Mesenchymal stem cell (in vitro differentiated cells and primary cell): ENCODE measurements around the gene FNTB.

Experiments
- DNase-seq: peaks from one replicate; pipeline ENCODE4 v3.0.0-alpha.2; 2013
- H2AFZ ChIP-seq: one replicate; pipeline ENCODE4 v1.6.1; 2013; ENCODE audit warnings: low read depth, mild to moderate bottlenecking, control low read depth, inconsistent platforms, low read length, moderate library complexity
- H2AK5ac ChIP-seq: 2 replicates; pipeline ENCODE4 v1.6.1; 2013; ENCODE audit warnings: low read length, moderate library complexity, mild to moderate bottlenecking, inconsistent platforms; ENCODE audit not compliant: severe bottlenecking
- H2BK120ac ChIP-seq: one replicate; pipeline ENCODE4 v1.6.1; 2013; ENCODE audit warnings: low read depth, mild to moderate bottlenecking, inconsistent platforms, low read length, moderate library complexity
- H2BK12ac ChIP-seq, 2 experiments: one replicate each; pipeline ENCODE4 v1.6.1; 2013; ENCODE audit warnings: inconsistent platforms in 2 of 2, low read length in 2 of 2, mild to moderate bottlenecking in 2 of 2, moderate library complexity in 2 of 2, control low read depth in 1 of 2
- H2BK15ac ChIP-seq: one replicate; pipeline ENCODE4 v1.6.1; 2013; ENCODE audit warnings: mild to moderate bottlenecking, low read depth, inconsistent platforms; ENCODE audit not compliant: poor library complexity, severe bottlenecking
- H2BK5ac ChIP-seq: 2 replicates; pipeline ENCODE4 v1.6.1; 2013; ENCODE audit warnings: low read depth, mild to moderate bottlenecking, low read length, control low read depth, inconsistent platforms; ENCODE audit not compliant: poor library complexity, severe bottlenecking
- H3K14ac ChIP-seq, 2 experiments: one replicate each; pipeline ENCODE4 v1.6.1; 2013; ENCODE audit warnings: inconsistent platforms in 2 of 2, low read length in 2 of 2, control low read depth in 1 of 2, mild to moderate bottlenecking in 1 of 2, moderate library complexity in 1 of 2
- H3K18ac ChIP-seq, 2 experiments: one replicate each; pipeline ENCODE4 v1.6.1; 2013; ENCODE audit warnings: inconsistent platforms in 2 of 2, low read length in 2 of 2, control low read depth in 1 of 2, low read depth in 1 of 2, mild to moderate bottlenecking in 1 of 2
- H3K23ac ChIP-seq, 2 experiments: one replicate each; pipeline ENCODE4 v1.6.1; 2013; ENCODE audit warnings: inconsistent platforms in 2 of 2, low read length in 2 of 2, mild to moderate bottlenecking in 2 of 2, moderate library complexity in 2 of 2, control low read depth in 1 of 2
- H3K27ac ChIP-seq: 2 replicates; pipeline ENCODE4 v1.5.1; 2013; ENCODE audit warnings: mild to moderate bottlenecking, moderate library complexity, low read length, control low read depth, inconsistent platforms; ENCODE audit not compliant: poor library complexity, severe bottlenecking
- H3K27me3 ChIP-seq, 2 experiments: 2 replicates each; pipeline versions ENCODE4 v1.6.1 to v1.7.0; 2013; ENCODE audit warnings: low read length in 2 of 2, mild to moderate bottlenecking in 2 of 2, moderate library complexity in 2 of 2, control low read depth in 1 of 2, inconsistent platforms in 1 of 2; ENCODE audit not compliant: control insufficient read depth in 1 of 2, insufficient read depth in 1 of 2
- H3K36me3 ChIP-seq, 2 experiments: 2 replicates each; pipeline versions ENCODE4 v1.6.1 to v1.7.0; 2013; ENCODE audit warnings: low read length in 2 of 2, control low read depth in 1 of 2, inconsistent platforms in 1 of 2, low read depth in 1 of 2, mild to moderate bottlenecking in 1 of 2; ENCODE audit not compliant: insufficient read depth in 2 of 2, control insufficient read depth in 1 of 2
- H3K4ac ChIP-seq, 2 experiments: one replicate each; pipeline ENCODE4 v1.6.1; 2013; ENCODE audit warnings: inconsistent platforms in 2 of 2, low read length in 2 of 2, mild to moderate bottlenecking in 2 of 2, moderate library complexity in 2 of 2, control low read depth in 1 of 2, low read depth in 1 of 2
- H3K4me1 ChIP-seq: 2 replicates; pipeline ENCODE4 v1.6.1; 2013; ENCODE audit warnings: low read depth, low read length, control low read depth; ENCODE audit not compliant: control insufficient read depth, insufficient read depth
- H3K4me2 ChIP-seq: 2 replicates; pipeline ENCODE4 v1.6.1; 2013; ENCODE audit warnings: low read length, mild to moderate bottlenecking, inconsistent platforms; ENCODE audit not compliant: poor library complexity, severe bottlenecking
- H3K4me3 ChIP-seq, 2 experiments: 2 replicates each; pipeline versions ENCODE4 v1.5.1 to v1.7.0; 2013; ENCODE audit warnings: low read length in 2 of 2, mild to moderate bottlenecking in 2 of 2, control low read depth in 1 of 2, low read depth in 1 of 2; ENCODE audit not compliant: insufficient read depth in 1 of 2
- H3K79me1 ChIP-seq: replicated peaks from 2 replicates; pipeline ENCODE4 v1.6.1; 2013; ENCODE audit warnings: mild to moderate bottlenecking, control low read depth, low read length, inconsistent platforms; ENCODE audit not compliant: poor library complexity, severe bottlenecking
- H3K9ac ChIP-seq: 2 replicates; pipeline ENCODE4 v1.7.0; 2013; ENCODE audit warnings: mild to moderate bottlenecking, low read length, moderate library complexity
- H3K9me3 ChIP-seq: 2 replicates; pipeline ENCODE4 v1.7.0; 2013; ENCODE audit warnings: mild to moderate bottlenecking, low read length; ENCODE audit not compliant: control insufficient read depth
- H4K8ac ChIP-seq: one replicate; pipeline ENCODE4 v1.6.1; 2013; ENCODE audit warnings: inconsistent platforms, mild to moderate bottlenecking, low read length, moderate library complexity
- H4K91ac ChIP-seq: one replicate; pipeline ENCODE4 v1.6.1; 2013; ENCODE audit warnings: mild to moderate bottlenecking, low read length, inconsistent platforms
- WGBS: methylation state at CpG from one replicate; pipeline ENCODE4 v1.1.7; 2013; ENCODE audit warnings: mixed read lengths; 5-methylcytosine and 5-hydroxymethylcytosine counted together

FNTB gene

GRCh38 chr14:64938972-64939816 is 47.5 kb upstream of the FNTB start:
- H3K79me1 ChIP-seq = peaks cover 24% of the 10 kb centered on the region
- no peak overlapping the region for H4K91ac ChIP-seq
- no peak overlapping the region for H3K9ac ChIP-seq
- no peak overlapping the region for H2AFZ ChIP-seq
- no peak overlapping the region for H3K4me2 ChIP-seq
- H3K4me3 ChIP-seq = no peak overlapping the region
- H3K27me3 ChIP-seq = no peaks in the 10 kb centered on the region
- H2BK15ac ChIP-seq = no peak overlapping the region
- H2AK5ac ChIP-seq = peak overlapping the region; percentile 84
- H3K27ac ChIP-seq = peak overlapping the region; percentile 18
- H3K4me1 ChIP-seq = peaks cover 12% of the 10 kb centered on the region
- DNase-seq = no peak
- no peak overlapping the region for H2BK120ac ChIP-seq
- no peak overlapping the region for H2BK5ac ChIP-seq
- 96% methylated on average over 16 of the region's 17 CpGs for WGBS
- no peak overlapping the region for H3K4ac ChIP-seq
- no peak overlapping the region for H3K23ac ChIP-seq
- no peak overlapping the region for H3K18ac ChIP-seq
- peaks cover 8 to 58% of the 10 kb centered on the region in 2 experiments for H3K36me3 ChIP-seq
- no peaks in the 10 kb centered on the region for H3K9me3 ChIP-seq
- no peak overlapping the region for H4K8ac ChIP-seq
- H2BK12ac ChIP-seq = no peak overlapping the region
- H3K14ac ChIP-seq = no peak overlapping the region

- Histone ChIP-seq H3K27me3 (no peaks in the 10 kb centered on the region), H3K4me3 (no peak overlapping the region), H3K23ac (no peak overlapping the region), H3K79me1 (peaks cover 24% of the 10 kb centered on the region), H2BK15ac (no peak overlapping the region), H3K4me2 (no peak overlapping the region), H2BK12ac (no peak overlapping the region), H3K9me3 (no peaks in the 10 kb centered on the region), H2AK5ac (peak overlapping the region; percentile 70), H2AFZ (no peak overlapping the region), H3K36me3 (peaks cover 8 to 53% of the 10 kb centered on the region in 2 experiments), H3K9ac (no peak overlapping the region), H3K4me1 (peaks cover 12% of the 10 kb centered on the region), H3K14ac (no peak overlapping the region), H4K91ac (no peak overlapping the region), H2BK5ac (no peak overlapping the region), H3K27ac (no peak overlapping the region), H2BK120ac (no peak overlapping the region), H3K18ac (no peak overlapping the region), H3K4ac (no peak overlapping the region), H4K8ac (no peak overlapping the region)
- 80% methylated on average over 1 of the region's 3 CpGs for WGBS
- no peak for DNase-seq
These were observed 46.9 kb upstream of the FNTB start for GRCh38 chr14:64939817-64940190.

- Histone ChIP-seq H3K4me2 (no peak overlapping the region), H2BK15ac (no peak overlapping the region), H2AFZ (no peak overlapping the region), H3K27ac (no peak overlapping the region), H3K14ac (no peak overlapping the region), H2BK5ac (no peak overlapping the region), H3K4me3 (no peak overlapping the region), H3K4ac (no peak overlapping the region), H2BK120ac (no peak overlapping the region), H2AK5ac (no peak overlapping the region), H3K9ac (no peak overlapping the region), H3K9me3 (no peaks in the 10 kb centered on the region), H3K23ac (no peak overlapping the region), H3K18ac (no peak overlapping the region), H2BK12ac (no peak overlapping the region), H3K79me1 (peaks cover 24% of the 10 kb centered on the region), H3K36me3 (peaks cover 10 to 54% of the 10 kb centered on the region in 2 experiments), H3K4me1 (peaks cover 12% of the 10 kb centered on the region), H4K8ac (no peak overlapping the region), H3K27me3 (no peaks in the 10 kb centered on the region), H4K91ac (no peak overlapping the region)
- WGBS = 93% methylated on average over 3 of the region's 3 CpGs
- DNase-seq = no peak
These were observed 46.3 kb upstream of the FNTB start for GRCh38 chr14:64940336-64940910.

GRCh38 chr14:64942531-64943111 is 44.1 kb upstream of the FNTB start, which contains the start of gene GPX2:
TSS of gene GPX2 (minus strand) at chr14:64942745. CDS start at chr14:64942726, 19 bp downstream.
- no peak within 1 kb of the TSS for H3K14ac ChIP-seq
- H3K79me1 ChIP-seq = peaks cover 25% of the 10 kb centered on the region
- no peak for DNase-seq
- H2AFZ ChIP-seq = no peak within 1 kb of the TSS
- H3K4me3 ChIP-seq = no peak within 1 kb of the TSS
- H3K23ac ChIP-seq = no peak within 1 kb of the TSS
- H2BK120ac ChIP-seq = no peak within 1 kb of the TSS
- no peak within 1 kb of the TSS for H3K27ac ChIP-seq
- H3K9me3 ChIP-seq = no peaks in the 10 kb centered on the region
- H3K27me3 ChIP-seq = no peaks in the 10 kb centered on the region
- no peak within 1 kb of the TSS for H3K9ac ChIP-seq
- H2AK5ac ChIP-seq = no peak within 1 kb of the TSS
- H3K36me3 ChIP-seq = peaks cover 31 to 58% of the 10 kb centered on the region in 2 experiments
- H4K8ac ChIP-seq = no peak within 1 kb of the TSS
- H2BK15ac ChIP-seq = no peak within 1 kb of the TSS
- no peak within 1 kb of the TSS for H3K18ac ChIP-seq
- H3K4me1 ChIP-seq = peaks cover 12% of the 10 kb centered on the region
- H3K4me2 ChIP-seq = no peak within 1 kb of the TSS
- H2BK5ac ChIP-seq = no peak within 1 kb of the TSS
- WGBS = 94% methylated on average over 13 of the region's 13 CpGs
- H3K4ac ChIP-seq = no peak within 1 kb of the TSS
- H2BK12ac ChIP-seq = no peak within 1 kb of the TSS
- H4K91ac ChIP-seq = no peak within 1 kb of the TSS
